Lower leg skin (tissue), 4 donors: ENCODE results near the gene TSPEAR. TPM values are rescaled to one million over a fixed set of nuclear protein-coding genes. Genes with fewer than 3 reads are reported as not detected.
A peak's percentile ranks its signal among the peaks of the same experiment; 100 is the strongest.

ENCODE experiments used
- DNase-seq, 2 donors: peaks; one replicate each; pipeline ENCODE4 v3.0.0-alpha.2; 2019; ENCODE audit warnings: low spot score in 2 of 2
- H3K4me3 ChIP-seq: fragments of 200-600 bp; sonication (generic); 2 replicates; pipeline ENCODE4 v1.5.1; 2017; ENCODE audit warnings: mild to moderate bottlenecking, low read depth; ENCODE audit not compliant: poor library complexity, severe bottlenecking
- POLR2A ChIP-seq, 2 donors: fragments of 450-650 bp; IDR thresholded peaks; one replicate each; pipeline ENCODE4 v1.6.1; 2016 to 2017; ENCODE audit warnings: antibody characterized with exemption in 2 of 2, mild to moderate bottlenecking in 1 of 2, moderate library complexity in 1 of 2
- WGBS, 2 donors: methylation state at CpG; one replicate each; pipeline ENCODE4 v1.1.5; 2018; 5-methylcytosine and 5-hydroxymethylcytosine counted together
- intact Hi-C: fragments of 100-400 bp; cut with DNase I; formaldehyde crosslinking; loops from one replicate; pipeline ENCODE4 v1.15.0; 2023; ENCODE audit warnings: low total_unique reads
- total RNA-seq, 4 donors: library from RNA; depleted of rRNA; stranded (reverse); fragments of >200 nt; gene quantifications; one replicate each; pipeline ENCODE4 v1.1.0, GENCODE V29; 2016
- TF ChIP-seq, protein P1 (sequence below), 3 donors: fragments of 450-650 bp; IDR thresholded peaks; one replicate each; pipeline ENCODE4 v1.5.1; 2016; ENCODE audit warnings: antibody characterized with exemption in 3 of 3, mild to moderate bottlenecking in 3 of 3, moderate library complexity in 2 of 3

The TSPEAR gene
- total RNA-seq, 4 donors from 2014 or later: 0.06 TPM; not detected in 3

DNA sequence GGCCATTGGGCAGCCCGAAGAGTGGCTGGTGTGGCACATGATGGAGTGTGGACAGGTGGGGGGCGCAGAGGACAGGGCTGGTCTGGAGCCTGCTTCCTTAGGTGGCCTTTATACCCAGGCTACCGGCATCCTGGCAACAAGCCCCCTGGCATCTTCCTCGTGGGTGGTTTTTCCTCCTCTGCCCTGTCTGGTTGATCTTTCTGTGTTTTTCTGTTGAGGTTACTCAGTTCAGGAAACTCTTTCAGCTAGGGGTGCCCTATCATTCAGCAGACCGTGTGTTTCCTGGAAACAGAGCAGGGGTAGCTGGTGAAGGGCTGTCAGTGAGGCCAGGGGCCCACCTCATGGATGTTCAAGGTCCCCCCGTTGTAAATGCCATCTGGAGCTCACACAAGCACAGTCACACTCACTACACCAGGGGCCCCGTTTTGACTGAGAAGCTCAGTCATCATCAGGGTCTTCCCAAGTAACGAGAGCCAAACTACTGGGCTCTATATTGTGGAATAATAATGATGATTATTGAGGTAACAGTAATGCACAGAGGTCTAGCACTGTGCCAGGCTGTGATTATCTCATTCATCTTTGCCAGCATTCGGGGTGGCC lies 56.7 kb downstream of the TSPEAR start, which contains the start of gene KRTAP12-4:
Gene KRTAP12-4, minus strand, starts transcription at position 84 of the 600 bp plus-strand sequence. Its CDS starts 45 bp downstream, at position 39.
- peak in 1 of 2 donors; percentile 14 for DNase-seq
- H3K4me3 ChIP-seq: no peak within 1 kb of the TSS
- 78% methylated on average over 8 of the region's 9 CpGs for WGBS, 2 donors
- TF ChIP-seq POLR2A (IDR thresholded peaks at IDR 0.05): no peak
- TF ChIP-seq, protein P1, sequence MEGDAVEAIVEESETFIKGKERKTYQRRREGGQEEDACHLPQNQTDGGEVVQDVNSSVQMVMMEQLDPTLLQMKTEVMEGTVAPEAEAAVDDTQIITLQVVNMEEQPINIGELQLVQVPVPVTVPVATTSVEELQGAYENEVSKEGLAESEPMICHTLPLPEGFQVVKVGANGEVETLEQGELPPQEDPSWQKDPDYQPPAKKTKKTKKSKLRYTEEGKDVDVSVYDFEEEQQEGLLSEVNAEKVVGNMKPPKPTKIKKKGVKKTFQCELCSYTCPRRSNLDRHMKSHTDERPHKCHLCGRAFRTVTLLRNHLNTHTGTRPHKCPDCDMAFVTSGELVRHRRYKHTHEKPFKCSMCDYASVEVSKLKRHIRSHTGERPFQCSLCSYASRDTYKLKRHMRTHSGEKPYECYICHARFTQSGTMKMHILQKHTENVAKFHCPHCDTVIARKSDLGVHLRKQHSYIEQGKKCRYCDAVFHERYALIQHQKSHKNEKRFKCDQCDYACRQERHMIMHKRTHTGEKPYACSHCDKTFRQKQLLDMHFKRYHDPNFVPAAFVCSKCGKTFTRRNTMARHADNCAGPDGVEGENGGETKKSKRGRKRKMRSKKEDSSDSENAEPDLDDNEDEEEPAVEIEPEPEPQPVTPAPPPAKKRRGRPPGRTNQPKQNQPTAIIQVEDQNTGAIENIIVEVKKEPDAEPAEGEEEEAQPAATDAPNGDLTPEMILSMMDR (IDR thresholded peaks at IDR 0.05): no peak
- intact Hi-C loops: no loop called here

DNA sequence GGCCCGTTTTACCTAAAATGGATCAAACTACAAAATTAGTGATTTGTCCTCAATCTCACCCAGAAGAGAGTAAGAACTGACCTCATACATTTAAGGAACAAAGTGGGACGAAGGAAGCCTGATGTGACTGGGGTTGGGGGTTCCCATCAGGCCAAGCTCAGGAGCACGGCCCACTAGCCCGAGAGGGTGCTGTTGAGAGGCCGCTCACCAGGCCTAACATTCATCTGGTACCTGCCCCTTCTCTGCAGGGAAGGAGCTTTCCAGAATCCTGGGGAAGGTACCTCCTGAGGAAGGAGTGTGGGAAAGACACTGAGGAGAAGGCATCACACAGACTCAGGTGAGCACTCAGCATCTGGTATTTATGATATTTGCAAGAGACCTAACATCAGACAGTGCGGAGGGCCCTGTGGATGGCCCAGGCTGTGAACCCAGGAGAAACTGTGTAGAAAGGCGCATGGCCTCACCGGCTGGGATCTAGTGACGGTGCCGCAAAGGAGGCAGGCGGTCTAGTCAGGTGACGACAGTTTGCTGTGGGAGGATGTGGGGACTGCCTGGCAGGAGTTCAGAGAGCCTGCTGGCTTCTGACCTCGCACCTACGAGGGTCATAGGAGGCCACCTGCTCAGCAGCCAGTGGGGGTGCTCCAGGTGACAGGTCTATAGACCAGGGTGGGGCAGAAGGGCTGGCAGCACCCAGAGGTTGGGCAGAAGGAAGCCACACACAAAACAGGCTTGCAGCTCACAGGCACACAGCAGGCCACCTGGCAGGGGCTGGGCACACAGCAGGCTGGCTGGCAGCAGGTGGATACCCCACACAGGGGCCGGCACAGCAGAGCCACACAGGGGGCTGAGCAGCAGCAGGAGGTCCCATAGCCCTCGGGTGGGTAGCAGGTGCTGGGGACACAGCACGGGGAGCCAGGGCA lies 57.5 kb downstream of the TSPEAR start:
- WGBS, 2 donors: 84 to 85% methylated on average over 17 of the region's 17 CpGs
- no peak for TF ChIP-seq POLR2A (IDR thresholded peaks at IDR 0.05)
- TF ChIP-seq, protein P1 (IDR thresholded peaks at IDR 0.05): no peak
- intact Hi-C loops: no loop called here
- H3K4me3 ChIP-seq: no peak overlapping the region
- DNase-seq: peak in 1 of 2 donors; percentile 70

DNA sequence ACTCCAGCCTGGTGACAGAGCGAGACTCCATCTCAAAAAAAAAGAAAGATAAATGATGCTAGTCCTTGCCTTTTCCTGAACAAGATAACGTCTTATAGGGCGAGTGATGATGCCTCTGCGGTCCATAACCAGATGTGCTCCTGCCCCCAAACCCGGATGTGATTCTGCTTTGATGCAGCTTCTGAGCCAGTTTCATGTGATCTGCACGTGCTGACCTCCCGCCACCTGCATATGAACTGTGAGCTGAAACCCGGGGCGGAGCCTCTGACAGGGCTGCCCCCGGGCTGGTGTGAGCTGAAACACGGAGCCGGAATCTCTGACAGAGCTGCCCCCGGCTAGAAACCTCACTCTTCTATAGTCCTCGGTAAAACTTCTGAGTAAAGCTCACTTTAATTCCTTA lies 58.2 kb downstream of the TSPEAR start:
- TF ChIP-seq, protein P1 (IDR thresholded peaks at IDR 0.05): no peak
- no peak for TF ChIP-seq POLR2A (IDR thresholded peaks at IDR 0.05)
- 62 to 64% methylated on average over 14 of the region's 14 CpGs for WGBS, 2 donors
- peak in 1 of 2 donors; percentile 78 for DNase-seq
- intact Hi-C loops: no loop called here
- H3K4me3 ChIP-seq: no peak overlapping the region

GRCh38 chr21:44650973-44651675 lies 60.2 kb downstream of the TSPEAR start:
- no peak overlapping the region for H3K4me3 ChIP-seq
- TF ChIP-seq, protein P1 (IDR thresholded peaks at IDR 0.05): no peak
- TF ChIP-seq POLR2A (IDR thresholded peaks at IDR 0.05): no peak
- WGBS, 2 donors: 90 to 94% methylated on average over 12 of the region's 12 CpGs
- intact Hi-C loops: no loop called here
- peak; percentile 4 to 68 for DNase-seq

DNA sequence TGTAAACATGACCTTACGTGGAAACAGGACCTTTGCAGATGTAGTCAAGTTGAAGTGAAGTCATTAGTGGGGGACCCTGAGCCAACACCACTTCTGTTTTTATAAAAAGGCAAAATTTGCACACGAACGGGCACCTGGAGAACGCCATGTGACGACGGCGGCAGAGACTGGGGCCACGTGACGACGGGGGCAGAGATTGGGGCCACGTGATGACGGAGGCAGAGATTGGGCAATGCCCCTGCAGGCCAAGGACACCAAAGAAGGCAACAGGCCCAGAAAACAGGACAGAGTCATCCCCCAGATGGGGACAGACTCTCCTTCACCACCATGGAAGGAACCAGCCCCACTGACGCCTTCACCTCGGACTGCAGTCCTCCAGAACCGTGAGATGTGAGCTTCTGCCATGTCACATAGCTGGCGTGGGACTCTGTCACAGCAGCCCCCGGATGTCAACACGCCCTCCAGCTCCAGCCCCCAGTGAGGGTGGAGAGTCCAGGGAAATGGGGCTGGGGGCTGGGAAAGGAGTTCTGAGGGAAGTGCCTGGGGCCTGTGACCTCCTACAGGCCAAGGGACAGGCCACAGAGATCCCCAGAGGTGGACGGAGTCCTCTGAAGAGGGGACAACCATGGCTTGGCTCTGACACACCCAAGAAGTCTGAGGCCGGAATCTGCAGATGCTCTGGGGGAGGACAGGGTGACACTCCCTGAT lies 61.0 kb downstream of the TSPEAR start:
- intact Hi-C loops: no loop called here
- no peak for TF ChIP-seq POLR2A (IDR thresholded peaks at IDR 0.05)
- TF ChIP-seq, protein P1 (IDR thresholded peaks at IDR 0.05): no peak
- peak; percentile 2 to 66 for DNase-seq
- WGBS, 2 donors: 84 to 87% methylated on average over 20 of the region's 20 CpGs
- H3K4me3 ChIP-seq: no peak overlapping the region
